Measurements from ENCODE around the gene MAPKAPK2. TPM values are rescaled to one million over a fixed set of nuclear protein-coding genes. Genes with fewer than 3 reads are reported as not detected.

The MAPKAPK2 gene
- polyA plus RNA-seq, 1 of the 3 experiments (the other 2 are of a cell fraction) = 46.8 TPM

GRCh38 chr1:206741142-206741701, 56.5 kb downstream of the MAPKAPK2 start:
- H3K27me3 ChIP-seq (ENCODE audit: insufficient read depth) = no peaks in the 10 kb centered on the region
- no peak overlapping the region for H3K27ac ChIP-seq (ENCODE audit: low read depth in 2 of 2, low read length in 1 of 2)
- no peak overlapping the region for H2AFZ ChIP-seq (ENCODE audit: low read depth)
- H3K36me3 ChIP-seq (replicated peaks in 1 of 2; ENCODE audit: control insufficient read depth in 1 of 2, insufficient read depth in 2 of 2, low read length in 1 of 2) = peaks cover 0 to 3% of the 10 kb centered on the region in 2 experiments
- POLR2A ChIA-PET = no interaction called here
- TF ChIP-seq EZH2phosphoT487 (IDR thresholded peaks at IDR 0.05; ENCODE audit: borderline replicate concordance, low read depth) = no peak
- TF ChIP-seq ZBTB33 (IDR thresholded peaks at IDR 0.05; ENCODE audit: borderline replicate concordance, low read depth) = no peak
- TF ChIP-seq GATA2 (CRISPR knock-in tag; IDR thresholded peaks at IDR 0.05) = no peak
- no peak for TF ChIP-seq RXRA (IDR thresholded peaks at IDR 0.05; ENCODE audit: borderline replicate concordance, low read depth)
- TF ChIP-seq GABPA (IDR thresholded peaks at IDR 0.05; ENCODE audit: low read depth) = no peak
- no peak for TF ChIP-seq NRF1 (IDR thresholded peaks at IDR 0.05; ENCODE audit: low read depth, low read length)
- TF ChIP-seq TAF1 (IDR thresholded peaks at IDR 0.05; ENCODE audit: borderline replicate concordance, low read depth, low read length) = no peak
- no peak for TF ChIP-seq FOXJ3 (CRISPR knock-in tag; IDR thresholded peaks at IDR 0.05)
- TF ChIP-seq YY1 (IDR thresholded peaks at IDR 0.05; ENCODE audit: low read depth) = no peak
- TF ChIP-seq RAD21 (IDR thresholded peaks at IDR 0.05; ENCODE audit: low read length) = no peak
- no peak for TF ChIP-seq NFIC (IDR thresholded peaks at IDR 0.05; ENCODE audit: borderline replicate concordance)
- no peak for TF ChIP-seq USF2 (IDR thresholded peaks at IDR 0.05; ENCODE audit: borderline replicate concordance, low read depth, low read length)
- no peak for TF ChIP-seq EP300 (IDR thresholded peaks at IDR 0.05; ENCODE audit: borderline replicate concordance in 1 of 2, low read depth in 1 of 2, low read length in 1 of 2)
- no peak for TF ChIP-seq FOXM1 (IDR thresholded peaks at IDR 0.05; ENCODE audit: low read depth)
- TF ChIP-seq MEF2A (IDR thresholded peaks at IDR 0.05; ENCODE audit: borderline replicate concordance, low read depth) = no peak
- no peaks in the 10 kb centered on the region for H3K79me2 ChIP-seq (ENCODE audit: insufficient read depth)
- no peaks in the 10 kb centered on the region for H3F3A ChIP-seq (replicated peaks; ENCODE audit: insufficient read depth)
- no peak for DNase-seq
- peaks cover 0 to 2% of the 10 kb centered on the region in 2 experiments; a peak in 1 of 4 replicates for H3K4me1 ChIP-seq (ENCODE audit: control insufficient read depth in 1 of 2, insufficient read depth in 2 of 2, low read depth in 1 of 2, low read length in 1 of 2)
- no peaks in the 10 kb centered on the region for H3K9me2 ChIP-seq
- 93% methylated on average over 5 of the region's 6 CpGs for WGBS (ENCODE audit: low lambda C conversion rate)
- H3K4me2 ChIP-seq = no peak overlapping the region
- no peaks in the 10 kb centered on the region for H3K9me3 ChIP-seq
- no peak overlapping the region for H3K9ac ChIP-seq
- CTCF ChIA-PET = interaction anchor here (1.4 to 3.1 kb wide), 4 partner anchors 15 to 171 kb away, joined by 3 to 35 read pairs (median 13); no protein-coding TSS in a partner anchor
- no peaks in the 10 kb centered on the region for H4K20me1 ChIP-seq (ENCODE audit: insufficient read depth)
- no peak overlapping the region for H3K4me3 ChIP-seq (ENCODE audit: low read depth in 2 of 2, low read length in 1 of 2)

All from SK-N-SH (cell line).